ENCODE measurements around the gene ABI1. TPM values are rescaled to one million over a fixed set of nuclear protein-coding genes. Genes with fewer than 3 reads are reported as not detected.

ABI1 gene
- total RNA-seq, 1 donor from 2014 or later, result 45.5 TPM

GRCh38 chr10:26706206-26706605 is 154.6 kb downstream of the ABI1 start:
- H3K27ac Mint-ChIP-seq, result no peak overlapping the region
- H3K36me3 Mint-ChIP-seq, result peaks cover 28% of the 10 kb centered on the region
- H3K4me3 Mint-ChIP-seq, result no peak overlapping the region
- H3K27me3 Mint-ChIP-seq, result no peaks in the 10 kb centered on the region
- H3K4me1 Mint-ChIP-seq (ENCODE audit: unreplicated experiment), result no peaks in the 10 kb centered on the region
- no peak for DNase-seq (ENCODE audit: extremely low spot score, unreplicated experiment)
- TF ChIP-seq, protein P1, sequence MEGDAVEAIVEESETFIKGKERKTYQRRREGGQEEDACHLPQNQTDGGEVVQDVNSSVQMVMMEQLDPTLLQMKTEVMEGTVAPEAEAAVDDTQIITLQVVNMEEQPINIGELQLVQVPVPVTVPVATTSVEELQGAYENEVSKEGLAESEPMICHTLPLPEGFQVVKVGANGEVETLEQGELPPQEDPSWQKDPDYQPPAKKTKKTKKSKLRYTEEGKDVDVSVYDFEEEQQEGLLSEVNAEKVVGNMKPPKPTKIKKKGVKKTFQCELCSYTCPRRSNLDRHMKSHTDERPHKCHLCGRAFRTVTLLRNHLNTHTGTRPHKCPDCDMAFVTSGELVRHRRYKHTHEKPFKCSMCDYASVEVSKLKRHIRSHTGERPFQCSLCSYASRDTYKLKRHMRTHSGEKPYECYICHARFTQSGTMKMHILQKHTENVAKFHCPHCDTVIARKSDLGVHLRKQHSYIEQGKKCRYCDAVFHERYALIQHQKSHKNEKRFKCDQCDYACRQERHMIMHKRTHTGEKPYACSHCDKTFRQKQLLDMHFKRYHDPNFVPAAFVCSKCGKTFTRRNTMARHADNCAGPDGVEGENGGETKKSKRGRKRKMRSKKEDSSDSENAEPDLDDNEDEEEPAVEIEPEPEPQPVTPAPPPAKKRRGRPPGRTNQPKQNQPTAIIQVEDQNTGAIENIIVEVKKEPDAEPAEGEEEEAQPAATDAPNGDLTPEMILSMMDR (conservative IDR thresholded peaks at IDR 0.05), result no peak
- no peaks in the 10 kb centered on the region for H3K9me3 Mint-ChIP-seq

GRCh38 chr10:26703974-26704373 is 156.8 kb downstream of the ABI1 start:
- peaks cover 5% of the 10 kb centered on the region for H3K4me1 Mint-ChIP-seq (ENCODE audit: unreplicated experiment)
- H3K27me3 Mint-ChIP-seq, result no peaks in the 10 kb centered on the region
- H3K36me3 Mint-ChIP-seq, result peaks cover 34% of the 10 kb centered on the region
- no peak overlapping the region for H3K27ac Mint-ChIP-seq
- H3K4me3 Mint-ChIP-seq, result no peak overlapping the region
- no peaks in the 10 kb centered on the region for H3K9me3 Mint-ChIP-seq
- no peak for DNase-seq (ENCODE audit: extremely low spot score, unreplicated experiment)
- TF ChIP-seq, protein P1 (conservative IDR thresholded peaks at IDR 0.05), result no peak

GRCh38 chr10:26703096-26703495 is 157.7 kb downstream of the ABI1 start:
- peaks cover 5% of the 10 kb centered on the region for H3K4me1 Mint-ChIP-seq (ENCODE audit: unreplicated experiment)
- TF ChIP-seq, protein P1 (conservative IDR thresholded peaks at IDR 0.05), result no peak
- peaks cover 30% of the 10 kb centered on the region for H3K36me3 Mint-ChIP-seq
- H3K27me3 Mint-ChIP-seq, result no peaks in the 10 kb centered on the region
- H3K4me3 Mint-ChIP-seq, result no peak overlapping the region
- no peaks in the 10 kb centered on the region for H3K9me3 Mint-ChIP-seq
- no peak overlapping the region for H3K27ac Mint-ChIP-seq
- DNase-seq (ENCODE audit: extremely low spot score, unreplicated experiment), result no peak

DNA sequence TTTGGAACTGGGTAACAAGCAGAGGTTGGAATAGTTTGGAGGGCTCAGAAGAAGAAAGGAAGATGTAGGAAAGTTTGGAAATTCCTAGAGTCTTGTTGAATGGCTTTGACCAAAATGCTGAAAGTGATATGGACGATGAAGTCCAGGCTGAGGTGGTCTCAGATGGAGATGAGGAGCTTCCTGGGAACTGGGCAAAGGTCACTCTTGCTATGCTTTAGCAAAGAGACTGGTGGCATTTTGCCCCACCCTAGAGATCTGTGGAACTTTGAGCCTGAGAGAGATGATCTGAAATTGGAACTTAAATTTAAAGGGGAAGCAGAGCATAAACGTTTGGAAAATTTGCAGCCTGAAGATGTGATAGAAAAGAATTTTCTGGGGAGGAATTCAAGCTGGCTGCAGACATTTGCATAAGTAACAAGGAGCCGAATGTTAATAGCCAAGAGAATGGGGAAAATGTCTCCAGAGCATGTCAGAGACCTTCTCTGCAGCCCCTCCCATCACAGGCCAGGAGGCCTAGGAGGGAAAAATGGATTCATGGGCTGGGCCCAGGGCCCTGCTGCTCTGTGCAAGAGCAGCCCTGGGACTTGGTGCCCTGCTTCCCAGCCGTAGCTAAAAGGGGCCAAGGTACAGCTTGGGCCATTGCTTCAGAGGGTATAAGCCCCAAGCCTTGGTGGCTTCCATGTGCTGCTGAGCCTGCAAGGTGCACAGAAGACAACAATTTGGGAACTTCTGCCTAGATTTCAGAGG is 159.7 kb downstream of the ABI1 start:
- Mint-ChIP-seq H3K27ac (no peak overlapping the region), H3K4me1 (ENCODE audit: unreplicated experiment) (peaks cover 9% of the 10 kb centered on the region), H3K9me3 (no peaks in the 10 kb centered on the region), H3K4me3 (no peak overlapping the region), H3K27me3 (no peaks in the 10 kb centered on the region), H3K36me3 (peaks cover 20% of the 10 kb centered on the region)
- TF ChIP-seq, protein P1 (conservative IDR thresholded peaks at IDR 0.05), result no peak
- DNase-seq (ENCODE audit: extremely low spot score, unreplicated experiment), result no peak

DNA sequence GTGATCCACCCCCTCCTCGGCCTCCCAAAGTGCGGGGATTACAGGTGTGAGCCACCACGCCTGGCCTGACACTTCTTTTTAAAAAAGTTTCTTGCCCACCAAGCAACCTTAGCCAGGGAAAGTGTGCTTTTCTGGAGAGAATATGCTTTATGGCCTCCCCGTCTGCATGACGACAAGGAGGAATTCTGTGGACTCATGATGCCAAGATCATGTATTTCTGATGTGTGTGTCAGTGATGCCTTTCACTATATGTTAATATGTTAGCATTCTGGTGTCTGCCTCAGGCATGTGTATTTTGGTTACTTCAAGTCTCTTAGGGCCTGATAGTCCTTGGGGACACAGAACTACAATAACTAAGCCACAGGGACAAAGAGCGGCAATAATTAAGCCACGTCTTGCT is 161.1 kb downstream of the ABI1 start:
- TF ChIP-seq, protein P1 (conservative IDR thresholded peaks at IDR 0.05), result no peak
- H3K4me1 Mint-ChIP-seq (ENCODE audit: unreplicated experiment), result peaks cover 9% of the 10 kb centered on the region
- no peaks in the 10 kb centered on the region for H3K9me3 Mint-ChIP-seq
- no peak overlapping the region for H3K27ac Mint-ChIP-seq
- H3K4me3 Mint-ChIP-seq, result peak overlapping the region; percentile 63
- no peak for DNase-seq (ENCODE audit: extremely low spot score, unreplicated experiment)
- H3K27me3 Mint-ChIP-seq, result peaks cover 2% of the 10 kb centered on the region
- peaks cover 17% of the 10 kb centered on the region for H3K36me3 Mint-ChIP-seq
